IMR-90 (cell line): ENCODE data around the gene DDX31. TPM values are rescaled to one million over a fixed set of nuclear protein-coding genes. Genes with fewer than 3 reads are reported as not detected.

Experiments
- ATAC-seq: fragments of 200-7000 bp; cut with Tn5 transposase; 2 replicates; pipeline ENCODE4 v1.9.1; 2020; ENCODE audit warnings: low read depth, mild to moderate bottlenecking, moderate library complexity
- BruUV-seq: library from RNA; stranded (reverse); fragments of 400-500 nt; replicated peaks from 2 replicates; lab custom pipeline; 2021; lab: Mats Ljungman, UMichigan
- CTCF ChIA-PET: fragments of 300-600 bp; formaldehyde crosslinking; extraction: SDS; loops from one replicate; lab custom pipeline; 2021; ENCODE audit warnings: antibody characterized with exemption; lab: Yijun Ruan, JAX
- POLR2A ChIA-PET: fragments of 300-600 bp; sonication (Branson Sonifier 250); formaldehyde crosslinking; loops from one replicate; lab custom pipeline; 2022; ENCODE audit warnings: antibody characterized with exemption; ENCODE audit not compliant: unreplicated experiment; lab: Charles Lee
- DNase-seq: peaks from one replicate; pipeline ENCODE4 v3.0.0; 2013
- H2AFZ ChIP-seq: replicated peaks from 2 replicates; pipeline ENCODE3; 2013; ENCODE audit warnings: low read length, mild to moderate bottlenecking; ENCODE audit not compliant: poor library complexity
- H2AK5ac ChIP-seq: 2 replicates; pipeline ENCODE4 v1.6.1; 2013; ENCODE audit warnings: low read depth, low read length, inconsistent platforms
- H2AK9ac ChIP-seq: replicated peaks from 2 replicates; pipeline ENCODE3; 2013; ENCODE audit warnings: mild to moderate bottlenecking, low read depth, low read length, moderate library complexity; ENCODE audit not compliant: poor library complexity
- H2BK120ac ChIP-seq: 2 replicates; pipeline ENCODE4 v1.6.1; 2013; ENCODE audit warnings: low read depth, low read length, inconsistent platforms
- H2BK15ac ChIP-seq: 3 replicates; pipeline ENCODE4 v1.6.1; 2013; ENCODE audit warnings: low read depth, low read length, inconsistent platforms
- H2BK20ac ChIP-seq: 2 replicates; pipeline ENCODE4 v1.6.1; 2013; ENCODE audit warnings: low read depth, mild to moderate bottlenecking, inconsistent platforms, low read length, moderate library complexity
- H2BK5ac ChIP-seq: 2 replicates; pipeline ENCODE4 v1.6.1; 2013; ENCODE audit warnings: mild to moderate bottlenecking, low read depth, low read length, inconsistent platforms; ENCODE audit not compliant: poor library complexity, severe bottlenecking
- H3K14ac ChIP-seq: replicated peaks from 2 replicates; pipeline ENCODE4 v1.6.1; 2013; ENCODE audit warnings: low read depth, low read length, inconsistent platforms
- H3K18ac ChIP-seq: 2 replicates; pipeline ENCODE4 v1.6.1; 2013; ENCODE audit warnings: low read depth, low read length, control low read depth
- H3K23ac ChIP-seq: 2 replicates; pipeline ENCODE4 v1.6.1; 2013; ENCODE audit warnings: low read depth, low read length, inconsistent platforms
- H3K27ac ChIP-seq: 2 replicates; pipeline ENCODE4 v1.5.1; 2013; ENCODE audit warnings: mild to moderate bottlenecking, control low read depth, low read length; ENCODE audit not compliant: insufficient read depth
- H3K27me3 ChIP-seq: 2 replicates; pipeline ENCODE4 v1.6.1; 2013; ENCODE audit warnings: low read length; ENCODE audit not compliant: control insufficient read depth, insufficient read depth
- H3K36me3 ChIP-seq: 2 replicates; pipeline ENCODE4 v1.6.1; 2013; ENCODE audit warnings: low read length, mixed read lengths; ENCODE audit not compliant: control insufficient read depth, insufficient read depth
- H3K4ac ChIP-seq: 2 replicates; pipeline ENCODE4 v1.6.1; 2013; ENCODE audit warnings: low read depth, low read length, inconsistent platforms
- H3K4me1 ChIP-seq: 2 replicates; pipeline ENCODE4 v1.6.1; 2013; ENCODE audit warnings: low read length, mixed read lengths; ENCODE audit not compliant: control insufficient read depth, insufficient read depth
- H3K4me2 ChIP-seq: 2 replicates; pipeline ENCODE4 v1.6.1; 2013; ENCODE audit warnings: low read depth, mild to moderate bottlenecking, control low read depth, low read length, moderate library complexity
- H3K4me3 ChIP-seq: 2 replicates; pipeline ENCODE4 v1.5.1; 2013; ENCODE audit warnings: low read depth, mild to moderate bottlenecking, control low read depth, low read length, moderate library complexity; ENCODE audit not compliant: insufficient read depth
- H3K56ac ChIP-seq: 2 replicates; pipeline ENCODE4 v1.6.1; 2013; ENCODE audit warnings: low read length, inconsistent platforms; ENCODE audit not compliant: insufficient read depth; ENCODE audit errors: extremely low read depth
- H3K79me1 ChIP-seq, 2 experiments: 2 replicates each; pipeline ENCODE4 v1.6.1; 2013; ENCODE audit warnings: low read length in 2 of 2, inconsistent platforms in 1 of 2, low read depth in 1 of 2
- H3K9ac ChIP-seq: 2 replicates; pipeline ENCODE4 v1.6.1; 2013; ENCODE audit warnings: low read depth, low read length, control low read depth
- H3K9me1 ChIP-seq: 2 replicates; pipeline ENCODE4 v1.6.1; 2013; ENCODE audit warnings: low read length, inconsistent platforms; ENCODE audit not compliant: insufficient read depth
- H3K9me3 ChIP-seq: 2 replicates; pipeline ENCODE4 v1.6.1; 2013; ENCODE audit warnings: low read length; ENCODE audit not compliant: control insufficient read depth, insufficient read depth
- H4K20me1 ChIP-seq: 2 replicates; pipeline ENCODE4 v1.6.1; 2013; ENCODE audit warnings: low read length, inconsistent platforms; ENCODE audit not compliant: insufficient read depth
- H4K5ac ChIP-seq: 2 replicates; pipeline ENCODE4 v1.6.1; 2013; ENCODE audit warnings: mild to moderate bottlenecking, low read depth, low read length, control low read depth
- H4K8ac ChIP-seq, 2 experiments: 2 replicates each; pipeline ENCODE4 v1.6.1; 2013; ENCODE audit warnings: low read depth in 2 of 2, low read length in 2 of 2, control low read depth in 1 of 2, inconsistent platforms in 1 of 2
- H4K91ac ChIP-seq: 2 replicates; pipeline ENCODE4 v1.6.1; 2013; ENCODE audit warnings: low read depth, low read length, inconsistent platforms; ENCODE audit not compliant: insufficient read depth
- BHLHE40 ChIP-seq: fragments of 150-350 bp; IDR thresholded peaks from 2 replicates; pipeline ENCODE4 v1.6.1; 2016; ENCODE audit warnings: mild to moderate bottlenecking, low read depth, low read length
- CEBPB ChIP-seq: IDR thresholded peaks from 2 replicates; pipeline ENCODE4 v1.6.1; 2012; ENCODE audit warnings: low read depth, low read length, improper control_type of control experiment
- CHD1 ChIP-seq: IDR thresholded peaks from 2 replicates; pipeline ENCODE4 v1.6.1; 2012; ENCODE audit warnings: low read depth, low read length, improper control_type of control experiment
- MAFK ChIP-seq: IDR thresholded peaks from 2 replicates; pipeline ENCODE4 v1.6.1; 2012; ENCODE audit warnings: low read depth, low read length, improper control_type of control experiment
- POLR2A ChIP-seq: IDR thresholded peaks from 2 replicates; pipeline ENCODE4 v1.6.1; 2012; ENCODE audit warnings: mild to moderate bottlenecking, low read depth, low read length
- RFX5 ChIP-seq: IDR thresholded peaks from 2 replicates; pipeline ENCODE4 v1.8.0; 2012; ENCODE audit warnings: low read depth, mild to moderate bottlenecking, low read length, moderate library complexity
- WGBS, 2 experiments: methylation state at CpG; one replicate each; pipeline versions ENCODE4 v1.1.5 to v1.1.7; 2013; ENCODE audit warnings: missing lambda C conversion rate in 2 of 2; ENCODE audit not compliant: insufficient read length in 1 of 2; ENCODE audit errors: extremely low coverage in 2 of 2; 5-methylcytosine and 5-hydroxymethylcytosine counted together
- dilution Hi-C: fragments of 300-500 bp; cut with HindIII; formaldehyde crosslinking; loops from one replicate; pipeline ENCODE4 v1.14.3; 2018; ENCODE audit warnings: low sequenced_read_pairs; ENCODE audit not compliant: unreplicated experiment
- in situ Hi-C: fragments of 300-500 bp; cut with MboI; formaldehyde crosslinking; loops from 3 replicates; pipeline ENCODE4 v1.14.3; 2019; ENCODE audit warnings: low sequenced_read_pairs, inconsistent platforms, mixed read lengths
- intact Hi-C: fragments of 100-400 bp; cut with micrococcal nuclease; formaldehyde crosslinking; loops from 2 replicates; pipeline ENCODE4 v1.10.0; 2022
- polyA plus RNA-seq, 3 experiments: library from polyadenylated mRNA; depleted of rRNA; stranded (reverse); fragments of >200 nt; gene quantifications; 2 replicates each; pipeline ENCODE4 v1.2.3, GENCODE V29; 2012; ENCODE audit warnings: low replicate concordance in 1 of 3
- total RNA-seq: library from RNA; depleted of rRNA; stranded (reverse); fragments of >200 nt; gene quantifications from 2 replicates; pipeline ENCODE4 v1.2.3, GENCODE V29; 2012
- TF ChIP-seq, protein P1 (sequence below): conservative IDR thresholded peaks from 2 replicates; pipeline ENCODE4 v1.5.1; 2012; ENCODE audit warnings: mild to moderate bottlenecking, low read depth, low read length, improper control_type of control experiment
- TF ChIP-seq, protein P2 (sequence below): fragments of 150-350 bp; IDR thresholded peaks from 2 replicates; pipeline ENCODE4 v1.6.1; 2016; ENCODE audit warnings: low read depth, mild to moderate bottlenecking, low read length, moderate library complexity, borderline replicate concordance

The DDX31 gene
- total and polyA plus RNA-seq, 2 of the 4 experiments (the other 2 are of a cell fraction) = 10.7 to 14.0 TPM

DNA sequence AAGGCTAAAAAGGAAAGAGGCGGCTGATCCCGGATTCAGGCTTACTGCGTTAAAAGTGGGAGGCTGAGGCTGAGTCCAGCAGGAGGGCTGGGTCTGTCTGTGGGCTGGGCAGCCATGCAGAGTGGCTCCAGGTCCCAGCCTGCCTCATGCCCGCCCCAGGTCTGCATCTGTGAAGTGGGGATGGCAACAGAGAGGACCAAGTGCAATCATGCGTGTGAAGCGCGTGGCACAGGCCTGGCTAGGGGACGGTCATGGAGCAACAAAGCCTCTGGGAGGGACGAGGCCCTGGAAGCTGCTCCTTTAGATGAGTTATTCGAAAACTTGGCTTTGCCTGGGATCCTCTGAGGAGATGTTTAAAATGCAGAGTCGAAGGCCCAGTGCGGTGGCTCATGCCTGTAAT, 117.7 kb downstream of the DDX31 start:
- intact Hi-C loops = no loop called here
- Histone ChIP-seq H3K9me3 (peaks cover 3% of the 10 kb centered on the region), H3K4me3 (no peak overlapping the region), H2AK9ac (no peak overlapping the region), H3K4ac (no peak overlapping the region), H2BK5ac (no peak overlapping the region), H2BK120ac (no peak overlapping the region), H3K27me3 (peaks cover 36% of the 10 kb centered on the region), H4K20me1 (no peaks in the 10 kb centered on the region), H3K18ac (no peak overlapping the region), H3K4me1 (no peaks in the 10 kb centered on the region), H3K4me2 (no peak overlapping the region), H2AK5ac (no peak overlapping the region), H3K79me1 (no peaks in the 10 kb centered on the region), H4K5ac (no peak overlapping the region), H4K8ac (no peak overlapping the region), H3K9me1 (no peaks in the 10 kb centered on the region), H3K27ac (no peak overlapping the region), H3K56ac (no peak overlapping the region), H3K14ac (no peak overlapping the region), H2AFZ (no peak overlapping the region), H3K9ac (no peak overlapping the region), H3K36me3 (no peaks in the 10 kb centered on the region), H4K91ac (no peak overlapping the region), H2BK15ac (no peak overlapping the region), H3K23ac (no peak overlapping the region), H2BK20ac (no peak overlapping the region)
- ChIA-PET POLR2A (no interaction called here), CTCF (no interaction called here)
- ATAC-seq = no peak
- WGBS, 2 experiments = 80% methylated on average over 1 of the region's 12 CpGs; no CpG with 5 or more reads in 1 of the 2 experiments
- TF ChIP-seq POLR2A = no peak
- TF ChIP-seq CEBPB = no peak
- TF ChIP-seq CHD1 = no peak
- no peak for TF ChIP-seq RFX5
- no peak for TF ChIP-seq BHLHE40
- TF ChIP-seq, protein P1, sequence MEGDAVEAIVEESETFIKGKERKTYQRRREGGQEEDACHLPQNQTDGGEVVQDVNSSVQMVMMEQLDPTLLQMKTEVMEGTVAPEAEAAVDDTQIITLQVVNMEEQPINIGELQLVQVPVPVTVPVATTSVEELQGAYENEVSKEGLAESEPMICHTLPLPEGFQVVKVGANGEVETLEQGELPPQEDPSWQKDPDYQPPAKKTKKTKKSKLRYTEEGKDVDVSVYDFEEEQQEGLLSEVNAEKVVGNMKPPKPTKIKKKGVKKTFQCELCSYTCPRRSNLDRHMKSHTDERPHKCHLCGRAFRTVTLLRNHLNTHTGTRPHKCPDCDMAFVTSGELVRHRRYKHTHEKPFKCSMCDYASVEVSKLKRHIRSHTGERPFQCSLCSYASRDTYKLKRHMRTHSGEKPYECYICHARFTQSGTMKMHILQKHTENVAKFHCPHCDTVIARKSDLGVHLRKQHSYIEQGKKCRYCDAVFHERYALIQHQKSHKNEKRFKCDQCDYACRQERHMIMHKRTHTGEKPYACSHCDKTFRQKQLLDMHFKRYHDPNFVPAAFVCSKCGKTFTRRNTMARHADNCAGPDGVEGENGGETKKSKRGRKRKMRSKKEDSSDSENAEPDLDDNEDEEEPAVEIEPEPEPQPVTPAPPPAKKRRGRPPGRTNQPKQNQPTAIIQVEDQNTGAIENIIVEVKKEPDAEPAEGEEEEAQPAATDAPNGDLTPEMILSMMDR = no peak
- TF ChIP-seq, protein P2, sequence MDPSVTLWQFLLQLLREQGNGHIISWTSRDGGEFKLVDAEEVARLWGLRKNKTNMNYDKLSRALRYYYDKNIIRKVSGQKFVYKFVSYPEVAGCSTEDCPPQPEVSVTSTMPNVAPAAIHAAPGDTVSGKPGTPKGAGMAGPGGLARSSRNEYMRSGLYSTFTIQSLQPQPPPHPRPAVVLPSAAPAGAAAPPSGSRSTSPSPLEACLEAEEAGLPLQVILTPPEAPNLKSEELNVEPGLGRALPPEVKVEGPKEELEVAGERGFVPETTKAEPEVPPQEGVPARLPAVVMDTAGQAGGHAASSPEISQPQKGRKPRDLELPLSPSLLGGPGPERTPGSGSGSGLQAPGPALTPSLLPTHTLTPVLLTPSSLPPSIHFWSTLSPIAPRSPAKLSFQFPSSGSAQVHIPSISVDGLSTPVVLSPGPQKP = no peak
- TF ChIP-seq MAFK = no peak
- BruUV-seq = no TSS peak
- DNase-seq = no peak
- dilution Hi-C loops = no loop called here
- in situ Hi-C loops = no loop called here
